ENCODE data around the gene TMTC1.

TMTC1 gene

GRCh38 chr12:29519585-29520182 lies 264.1 kb downstream of the TMTC1 start:
- DNase-seq = peak; percentile 24

- no peak for DNase-seq
Measured at GRCh38 chr12:29518407-29518806, 265.3 kb downstream of the TMTC1 start.

GRCh38 chr12:29517264-29517663 lies 266.5 kb downstream of the TMTC1 start:
- no peak for DNase-seq

- DNase-seq = no peak
Measured at GRCh38 chr12:29516431-29516875, 267.3 kb downstream of the TMTC1 start.

GRCh38 chr12:29510591-29511185 lies 273.1 kb downstream of the TMTC1 start:
- no peak for DNase-seq

GRCh38 chr12:29509503-29509902 lies 274.2 kb downstream of the TMTC1 start:
- no peak for DNase-seq

GRCh38 chr12:29508949-29509348 lies 274.8 kb downstream of the TMTC1 start:
- DNase-seq = no peak

- no peak for DNase-seq
Measured at GRCh38 chr12:29505122-29505521, 278.6 kb downstream of the TMTC1 start.

- no peak for DNase-seq
Measured at GRCh38 chr12:29503283-29503682, 280.5 kb downstream of the TMTC1 start.

- no peak for DNase-seq
Measured at GRCh38 chr12:29499235-29499634, 284.5 kb downstream of the TMTC1 start.

- no peak for DNase-seq
Measured at GRCh38 chr12:29497588-29497987, 286.2 kb downstream of the TMTC1 start, which contains the start of gene OVCH1. OVCH1 (minus strand) TSS chr12:29497686; CDS start chr12:29497686, 0 bp downstream.

GRCh38 chr12:29492891-29493290 lies 290.9 kb downstream of the TMTC1 start:
- DNase-seq = no peak

- no peak for DNase-seq
Measured at GRCh38 chr12:29486972-29487371, 296.8 kb downstream of the TMTC1 start.

- no peak for DNase-seq
Measured at GRCh38 chr12:29463198-29463597, 320.5 kb downstream of the TMTC1 start.

GRCh38 chr12:29460082-29460481 lies 323.7 kb downstream of the TMTC1 start:
- no peak for DNase-seq

- no peak for DNase-seq
Measured at GRCh38 chr12:29455087-29455486, 328.7 kb downstream of the TMTC1 start.

- DNase-seq = no peak
Measured at GRCh38 chr12:29451888-29452287, 331.9 kb downstream of the TMTC1 start.

All from NCI-H510A treated with DMSO at 0.1 percent for 48 hours (cell line).